H9 (cell line): ENCODE results near the gene FAM222B. TPM values are rescaled to one million over a fixed set of nuclear protein-coding genes. Genes with fewer than 3 reads are reported as not detected.

Experiments
- DNase-seq: peaks from one replicate; pipeline ENCODE4 v3.0.0-alpha.2; 2017
- H2AFZ ChIP-seq: one replicate; pipeline ENCODE4 v1.6.1; 2013; ENCODE audit warnings: mild to moderate bottlenecking, low read length, control low read depth, moderate library complexity
- H2AK5ac ChIP-seq: 2 replicates; pipeline ENCODE4 v1.6.1; 2013; ENCODE audit warnings: low read length, control low read depth, mixed read lengths; ENCODE audit not compliant: insufficient read length
- H2BK120ac ChIP-seq: one replicate; pipeline ENCODE4 v1.6.1; 2013; ENCODE audit warnings: low read depth, mild to moderate bottlenecking, low read length, control low read depth, inconsistent platforms; ENCODE audit not compliant: poor library complexity, severe bottlenecking
- H2BK12ac ChIP-seq: 2 replicates; pipeline ENCODE4 v1.6.1; 2013; ENCODE audit warnings: low read length, control low read depth, mixed read lengths, low read depth; ENCODE audit not compliant: insufficient read length
- H2BK15ac ChIP-seq: 2 replicates; pipeline ENCODE4 v1.6.1; 2013; ENCODE audit warnings: low read depth, low read length, control low read depth
- H2BK20ac ChIP-seq: one replicate; pipeline ENCODE4 v1.6.1; 2013; ENCODE audit warnings: low read depth, mild to moderate bottlenecking, low read length, control low read depth, inconsistent platforms; ENCODE audit not compliant: poor library complexity, severe bottlenecking
- H2BK5ac ChIP-seq: 2 replicates; pipeline ENCODE4 v1.6.1; 2013; ENCODE audit warnings: low read length, control low read depth, mixed read lengths; ENCODE audit not compliant: insufficient read length
- H3K14ac ChIP-seq: 2 replicates; pipeline ENCODE4 v1.6.1; 2013; ENCODE audit warnings: low read length, control low read depth; ENCODE audit not compliant: insufficient read depth
- H3K18ac ChIP-seq: 2 replicates; pipeline ENCODE4 v1.6.1; 2013; ENCODE audit warnings: low read depth, mild to moderate bottlenecking, mixed read lengths, low read length, control low read depth; ENCODE audit not compliant: insufficient read length
- H3K23ac ChIP-seq: 2 replicates; pipeline ENCODE4 v1.6.1; 2013; ENCODE audit warnings: low read length, control low read depth, mixed read lengths, low read depth; ENCODE audit not compliant: insufficient read length
- H3K23me2 ChIP-seq: 2 replicates; pipeline ENCODE4 v1.6.1; 2013; ENCODE audit warnings: low read depth, mild to moderate bottlenecking, mixed read lengths, low read length, control low read depth; ENCODE audit not compliant: insufficient read length, poor library complexity, severe bottlenecking
- H3K27ac ChIP-seq: 2 replicates; pipeline ENCODE4 v1.5.1; 2013; ENCODE audit warnings: low read length, control low read depth, mixed read lengths, low read depth; ENCODE audit not compliant: insufficient read length
- H3K27me3 ChIP-seq: 2 replicates; pipeline ENCODE4 v1.6.1; 2013; ENCODE audit warnings: low read length, control low read depth, inconsistent platforms; ENCODE audit not compliant: insufficient read depth
- H3K4ac ChIP-seq: 2 replicates; pipeline ENCODE4 v1.6.1; 2013; ENCODE audit warnings: low read depth, mild to moderate bottlenecking, control low read depth, inconsistent platforms, low read length, moderate library complexity
- H3K4me1 ChIP-seq: 2 replicates; pipeline ENCODE4 v1.6.1; 2013; ENCODE audit warnings: low read length, control low read depth, inconsistent platforms; ENCODE audit not compliant: insufficient read depth
- H3K4me2 ChIP-seq: 2 replicates; pipeline ENCODE4 v1.6.1; 2013; ENCODE audit warnings: low read length, control low read depth, mixed read lengths; ENCODE audit not compliant: insufficient read length, insufficient read depth
- H3K56ac ChIP-seq: 2 replicates; pipeline ENCODE4 v1.6.1; 2013; ENCODE audit warnings: low read depth, mild to moderate bottlenecking, mixed read lengths, low read length, control low read depth; ENCODE audit not compliant: insufficient read length
- H3K79me1 ChIP-seq: 2 replicates; pipeline ENCODE4 v1.6.1; 2013; ENCODE audit warnings: low read depth, mild to moderate bottlenecking, moderate library complexity, low read length, control low read depth, inconsistent platforms; ENCODE audit not compliant: insufficient read depth, poor library complexity, severe bottlenecking
- H3K79me2 ChIP-seq: 2 replicates; pipeline ENCODE4 v1.6.1; 2013; ENCODE audit warnings: low read length, control low read depth, inconsistent platforms; ENCODE audit not compliant: insufficient read depth
- H3K9ac ChIP-seq: 2 replicates; pipeline ENCODE4 v1.6.1; 2013; ENCODE audit warnings: low read length, control low read depth, mixed read lengths; ENCODE audit not compliant: insufficient read length; ENCODE audit errors: extremely low read depth
- H3K9me3 ChIP-seq: one replicate; pipeline ENCODE4 v1.6.1; 2013; ENCODE audit warnings: low read depth, low read length, inconsistent platforms; ENCODE audit not compliant: control insufficient read depth
- H3T11ph ChIP-seq: one replicate; pipeline ENCODE4 v1.6.1; 2013; ENCODE audit warnings: mild to moderate bottlenecking, low read length, control low read depth, inconsistent platforms
- H4K20me1 ChIP-seq: one replicate; pipeline ENCODE4 v1.6.1; 2013; ENCODE audit not compliant: control insufficient read depth, insufficient read length, insufficient read depth
- H4K5ac ChIP-seq: 2 replicates; pipeline ENCODE4 v1.6.1; 2013; ENCODE audit warnings: low read depth, mild to moderate bottlenecking, mixed read lengths, low read length, control low read depth; ENCODE audit not compliant: insufficient read length
- H4K8ac ChIP-seq: replicated peaks from 2 replicates; pipeline ENCODE4 v1.6.1; 2013; ENCODE audit warnings: low read length, control low read depth, mixed read lengths, low read depth; ENCODE audit not compliant: insufficient read length
- H4K91ac ChIP-seq: 2 replicates; pipeline ENCODE4 v1.6.1; 2013; ENCODE audit warnings: low read depth, mild to moderate bottlenecking, moderate library complexity, mixed read lengths, low read length, control low read depth; ENCODE audit not compliant: insufficient read length
- H3K27ac Mint-ChIP-seq, 3 experiments: 2 replicates in 2 of 3; 3 replicates in 1 of 3; pipeline ENCODE4 v1.8.0; 2020 to 2021; ENCODE audit warnings: mixed read lengths in 3 of 3, mild to moderate bottlenecking in 1 of 3, moderate library complexity in 1 of 3
- H3K27me3 Mint-ChIP-seq: 2 replicates; pipeline ENCODE4 v1.8.0; 2021; ENCODE audit warnings: low read depth, mild to moderate bottlenecking, moderate library complexity, mixed read lengths
- H3K36me3 Mint-ChIP-seq, 3 experiments: 2 replicates in 2 of 3; 3 replicates in 1 of 3; pipeline ENCODE4 v1.8.0; 2020 to 2021; ENCODE audit warnings: low read depth in 3 of 3, mixed read lengths in 3 of 3; ENCODE audit not compliant: insufficient read depth in 1 of 3
- H3K4me1 Mint-ChIP-seq, 2 experiments: 2 replicates each; pipeline ENCODE4 v1.8.0; 2020; ENCODE audit warnings: mixed read lengths in 2 of 2
- H3K4me3 Mint-ChIP-seq, 2 experiments: 2 replicates in 1 of 2; 3 replicates in 1 of 2; pipeline ENCODE4 v1.8.0; 2020 to 2021; ENCODE audit warnings: mild to moderate bottlenecking in 2 of 2, mixed read lengths in 2 of 2, moderate library complexity in 1 of 2
- H3K9me3 Mint-ChIP-seq, 2 experiments: 2 replicates in 1 of 2; 3 replicates in 1 of 2; pipeline ENCODE4 v1.8.0; 2020; ENCODE audit warnings: mild to moderate bottlenecking in 2 of 2, mixed read lengths in 2 of 2, moderate library complexity in 1 of 2
- WGBS: extraction: QIAGEN DNeasy Blood & Tissue Kit; methylation state at CpG from one replicate; pipeline ENCODE4 v1.1.7; 2013; ENCODE audit warnings: missing lambda C conversion rate, low lambda C conversion rate, mixed read lengths; ENCODE audit not compliant: insufficient read length; ENCODE audit errors: extremely low coverage; 5-methylcytosine and 5-hydroxymethylcytosine counted together
- total RNA-seq: library from RNA; stranded (reverse); gene quantifications from 2 replicates; pipeline ENCODE4 v1.2.1, GENCODE V29; 2021
- TF ChIP-seq, protein P1 (sequence below): fragments of 200-600 bp; sonication (generic); conservative IDR thresholded peaks from 3 replicates; pipeline ENCODE4 v1.8.0; 2021; ENCODE audit warnings: antibody characterized with exemption, mild to moderate bottlenecking

FAM222B gene
- total RNA-seq, 1 experiment from 2014 or later = 76.1 TPM

DNA sequence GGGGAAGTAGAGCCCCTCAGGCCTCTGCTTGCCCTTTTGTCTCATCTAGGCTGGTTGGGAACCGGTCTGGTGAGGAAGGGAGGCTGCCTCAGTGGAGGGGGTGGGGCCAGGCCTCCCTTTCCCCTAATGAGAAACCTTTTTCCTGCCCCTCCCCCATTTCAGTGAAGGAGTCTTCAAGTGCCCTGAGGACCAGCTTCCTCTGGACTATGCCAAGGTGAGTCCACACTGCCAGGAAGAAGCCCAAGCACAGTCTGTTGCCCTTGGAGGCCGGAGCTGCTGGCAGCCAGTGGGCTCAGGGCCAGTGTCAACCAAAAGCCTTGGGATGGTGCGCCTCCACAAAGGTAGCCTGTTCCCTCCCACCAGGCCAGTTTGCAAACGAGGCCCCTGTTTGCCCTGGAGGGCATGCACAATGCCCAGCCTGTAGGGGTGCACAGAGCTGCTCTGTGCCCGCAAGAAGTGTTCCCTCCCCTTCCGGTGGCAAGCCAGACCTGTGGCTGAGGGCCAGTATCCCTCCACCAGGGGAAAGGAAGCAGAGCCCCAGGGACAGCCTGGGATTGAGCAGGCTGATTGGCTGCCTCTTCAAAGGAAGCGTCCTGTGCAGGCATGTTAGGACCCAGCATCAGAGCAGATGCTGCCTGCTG, 95.4 kb downstream of the FAM222B start:
- H2BK5ac ChIP-seq = no peak overlapping the region
- no peaks in the 10 kb centered on the region for H3K9me3 ChIP-seq
- H3T11ph ChIP-seq = no peak overlapping the region
- no peak overlapping the region for H3K56ac ChIP-seq
- H3K27ac ChIP-seq = no peak overlapping the region
- Mint-ChIP-seq H3K27me3 (no peaks in the 10 kb centered on the region; the same call in none of the 2 replicates), H3K9me3 (no peaks in the 10 kb centered on the region), H3K4me3 (peak overlapping the region in 1 of 2 experiments; percentile 93; a peak in 3 of 5 replicates), H3K4me1 (peaks cover 17 to 34% of the 10 kb centered on the region in 2 experiments), H3K36me3 (peaks cover 41 to 67% (median 43%) of the 10 kb centered on the region in 3 experiments; a peak in 6 of 7 replicates), H3K27ac (peak overlapping the region in 2 of 3 experiments; percentile 79 to 90; a peak in 2 of 7 replicates)
- DNase-seq = peak; percentile 52
- H3K4me2 ChIP-seq = peak overlapping the region; percentile 84
- WGBS = no CpG with 5 or more reads among the region's 7 CpGs
- TF ChIP-seq, protein P1, sequence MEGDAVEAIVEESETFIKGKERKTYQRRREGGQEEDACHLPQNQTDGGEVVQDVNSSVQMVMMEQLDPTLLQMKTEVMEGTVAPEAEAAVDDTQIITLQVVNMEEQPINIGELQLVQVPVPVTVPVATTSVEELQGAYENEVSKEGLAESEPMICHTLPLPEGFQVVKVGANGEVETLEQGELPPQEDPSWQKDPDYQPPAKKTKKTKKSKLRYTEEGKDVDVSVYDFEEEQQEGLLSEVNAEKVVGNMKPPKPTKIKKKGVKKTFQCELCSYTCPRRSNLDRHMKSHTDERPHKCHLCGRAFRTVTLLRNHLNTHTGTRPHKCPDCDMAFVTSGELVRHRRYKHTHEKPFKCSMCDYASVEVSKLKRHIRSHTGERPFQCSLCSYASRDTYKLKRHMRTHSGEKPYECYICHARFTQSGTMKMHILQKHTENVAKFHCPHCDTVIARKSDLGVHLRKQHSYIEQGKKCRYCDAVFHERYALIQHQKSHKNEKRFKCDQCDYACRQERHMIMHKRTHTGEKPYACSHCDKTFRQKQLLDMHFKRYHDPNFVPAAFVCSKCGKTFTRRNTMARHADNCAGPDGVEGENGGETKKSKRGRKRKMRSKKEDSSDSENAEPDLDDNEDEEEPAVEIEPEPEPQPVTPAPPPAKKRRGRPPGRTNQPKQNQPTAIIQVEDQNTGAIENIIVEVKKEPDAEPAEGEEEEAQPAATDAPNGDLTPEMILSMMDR = no peak
- H3K23ac ChIP-seq = no peak overlapping the region
- H3K9ac ChIP-seq = no peak overlapping the region
- H4K20me1 ChIP-seq = no peaks in the 10 kb centered on the region
- peaks cover 5% of the 10 kb centered on the region; the same call in 1 of the 2 replicates for H3K4me1 ChIP-seq
- H4K5ac ChIP-seq = no peak overlapping the region
- no peak overlapping the region for H3K14ac ChIP-seq
- H2AFZ ChIP-seq = no peak overlapping the region
- peaks cover 15% of the 10 kb centered on the region for H3K23me2 ChIP-seq
- H3K79me2 ChIP-seq = peaks cover 16% of the 10 kb centered on the region; the same call in 1 of the 2 replicates
- H3K27me3 ChIP-seq = no peaks in the 10 kb centered on the region
- H2AK5ac ChIP-seq = no peak overlapping the region
- no peaks in the 10 kb centered on the region for H3K79me1 ChIP-seq
- H4K91ac ChIP-seq = no peak overlapping the region
- H3K4ac ChIP-seq = no peak overlapping the region
- no peak overlapping the region for H2BK12ac ChIP-seq
- H3K18ac ChIP-seq = no peak overlapping the region
- no peak overlapping the region for H2BK120ac ChIP-seq
- no peak overlapping the region for H2BK15ac ChIP-seq
- no peak overlapping the region for H4K8ac ChIP-seq
- H2BK20ac ChIP-seq = no peak overlapping the region
